Measurements from ENCODE around the gene PDIA2. TPM values are rescaled to one million over a fixed set of nuclear protein-coding genes. Genes with fewer than 3 reads are reported as not detected.

PDIA2 gene
- total RNA-seq, 1 donor from 2014 or later, result 11.8 TPM

DNA sequence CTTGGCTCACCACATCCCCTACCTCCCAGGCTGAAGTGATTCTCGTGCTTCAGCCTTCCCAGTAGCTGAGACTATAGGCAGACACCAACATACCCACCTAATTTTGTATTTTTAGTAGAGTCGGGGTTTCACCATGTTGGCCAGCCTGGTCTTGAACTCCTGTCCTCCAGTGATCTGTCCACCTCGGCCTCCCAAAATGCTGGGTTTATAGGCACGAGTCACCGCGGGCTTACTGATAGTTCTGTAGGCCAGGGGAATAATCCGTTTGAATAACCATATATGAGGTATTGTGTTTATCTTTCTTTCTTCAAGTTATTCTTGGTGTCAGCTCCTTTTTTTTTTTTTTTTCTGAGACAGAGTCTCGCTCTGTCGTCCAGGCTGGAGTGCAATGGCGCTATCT is 40.7 kb upstream of the PDIA2 start:
- no peak for DNase-seq
- H3K4me3 Mint-ChIP-seq (ENCODE audit: unreplicated experiment), result no peak overlapping the region
- H3K36me3 Mint-ChIP-seq (ENCODE audit: unreplicated experiment), result no peaks in the 10 kb centered on the region
- TF ChIP-seq, protein P1, sequence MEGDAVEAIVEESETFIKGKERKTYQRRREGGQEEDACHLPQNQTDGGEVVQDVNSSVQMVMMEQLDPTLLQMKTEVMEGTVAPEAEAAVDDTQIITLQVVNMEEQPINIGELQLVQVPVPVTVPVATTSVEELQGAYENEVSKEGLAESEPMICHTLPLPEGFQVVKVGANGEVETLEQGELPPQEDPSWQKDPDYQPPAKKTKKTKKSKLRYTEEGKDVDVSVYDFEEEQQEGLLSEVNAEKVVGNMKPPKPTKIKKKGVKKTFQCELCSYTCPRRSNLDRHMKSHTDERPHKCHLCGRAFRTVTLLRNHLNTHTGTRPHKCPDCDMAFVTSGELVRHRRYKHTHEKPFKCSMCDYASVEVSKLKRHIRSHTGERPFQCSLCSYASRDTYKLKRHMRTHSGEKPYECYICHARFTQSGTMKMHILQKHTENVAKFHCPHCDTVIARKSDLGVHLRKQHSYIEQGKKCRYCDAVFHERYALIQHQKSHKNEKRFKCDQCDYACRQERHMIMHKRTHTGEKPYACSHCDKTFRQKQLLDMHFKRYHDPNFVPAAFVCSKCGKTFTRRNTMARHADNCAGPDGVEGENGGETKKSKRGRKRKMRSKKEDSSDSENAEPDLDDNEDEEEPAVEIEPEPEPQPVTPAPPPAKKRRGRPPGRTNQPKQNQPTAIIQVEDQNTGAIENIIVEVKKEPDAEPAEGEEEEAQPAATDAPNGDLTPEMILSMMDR (IDR thresholded peaks at IDR 0.05; ENCODE audit: partially characterized antibody, unreplicated experiment), result no peak
- H3K27me3 Mint-ChIP-seq (ENCODE audit: unreplicated experiment), result peaks cover 1% of the 10 kb centered on the region
- peaks cover 7% of the 10 kb centered on the region for H3K4me1 Mint-ChIP-seq (ENCODE audit: low read depth, unreplicated experiment)
- peaks cover 3% of the 10 kb centered on the region for H3K9me3 Mint-ChIP-seq (ENCODE audit: unreplicated experiment)
- no peak overlapping the region for H3K27ac Mint-ChIP-seq (ENCODE audit: unreplicated experiment)

DNA sequence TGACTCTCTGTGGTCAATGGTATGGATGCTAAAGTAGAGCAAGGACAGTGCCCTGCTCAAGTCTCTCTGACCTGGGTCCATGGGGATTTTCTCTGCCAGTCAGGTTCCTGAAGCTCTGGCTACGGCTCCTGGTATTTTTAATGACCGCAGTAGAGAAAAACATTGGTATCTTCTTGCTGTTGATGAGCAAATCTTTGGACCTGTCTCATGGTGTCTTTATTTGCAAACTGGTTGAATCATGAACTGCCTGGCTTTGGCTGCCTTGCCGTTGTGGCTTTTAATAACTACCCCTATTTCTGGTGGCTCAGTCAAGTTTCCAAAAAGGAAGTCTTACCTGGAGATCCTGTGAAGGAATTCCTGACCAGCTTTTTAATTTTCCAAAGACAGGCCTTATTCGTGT is 39.6 kb upstream of the PDIA2 start:
- H3K27ac Mint-ChIP-seq (ENCODE audit: unreplicated experiment), result no peak overlapping the region
- no peaks in the 10 kb centered on the region for H3K36me3 Mint-ChIP-seq (ENCODE audit: unreplicated experiment)
- DNase-seq, result no peak
- TF ChIP-seq, protein P1 (IDR thresholded peaks at IDR 0.05; ENCODE audit: partially characterized antibody, unreplicated experiment), result no peak
- peaks cover 4% of the 10 kb centered on the region for H3K27me3 Mint-ChIP-seq (ENCODE audit: unreplicated experiment)
- H3K9me3 Mint-ChIP-seq (ENCODE audit: unreplicated experiment), result peaks cover 3% of the 10 kb centered on the region
- H3K4me1 Mint-ChIP-seq (ENCODE audit: low read depth, unreplicated experiment), result peaks cover 7% of the 10 kb centered on the region
- H3K4me3 Mint-ChIP-seq (ENCODE audit: unreplicated experiment), result peak overlapping the region; percentile 14

DNA sequence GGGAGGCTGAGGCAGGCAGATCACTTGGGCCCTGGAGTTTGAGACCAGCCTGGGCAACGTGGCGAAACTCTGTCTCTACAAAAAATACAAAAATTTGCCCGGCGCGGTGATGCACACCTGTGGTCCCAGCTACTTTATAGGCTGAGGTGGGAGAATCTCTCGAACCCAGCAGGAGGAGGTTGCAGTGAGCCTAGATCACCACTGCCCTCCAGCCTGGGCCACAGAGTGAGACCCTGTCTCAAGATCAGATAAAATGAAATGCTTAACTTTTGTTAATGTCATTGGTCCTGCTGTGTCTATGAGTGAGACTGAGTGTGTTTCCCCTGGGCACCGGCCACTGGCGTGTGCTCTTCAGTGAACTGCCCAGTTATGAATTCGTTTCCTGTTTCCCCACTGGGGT is 37.9 kb upstream of the PDIA2 start:
- no peak overlapping the region for H3K27ac Mint-ChIP-seq (ENCODE audit: unreplicated experiment)
- no peak for DNase-seq
- TF ChIP-seq, protein P1 (IDR thresholded peaks at IDR 0.05; ENCODE audit: partially characterized antibody, unreplicated experiment), result no peak
- H3K36me3 Mint-ChIP-seq (ENCODE audit: unreplicated experiment), result no peaks in the 10 kb centered on the region
- H3K4me3 Mint-ChIP-seq (ENCODE audit: unreplicated experiment), result peak overlapping the region; percentile 38
- H3K9me3 Mint-ChIP-seq (ENCODE audit: unreplicated experiment), result no peaks in the 10 kb centered on the region
- H3K4me1 Mint-ChIP-seq (ENCODE audit: low read depth, unreplicated experiment), result peaks cover 2% of the 10 kb centered on the region
- H3K27me3 Mint-ChIP-seq (ENCODE audit: unreplicated experiment), result peaks cover 3% of the 10 kb centered on the region

DNA sequence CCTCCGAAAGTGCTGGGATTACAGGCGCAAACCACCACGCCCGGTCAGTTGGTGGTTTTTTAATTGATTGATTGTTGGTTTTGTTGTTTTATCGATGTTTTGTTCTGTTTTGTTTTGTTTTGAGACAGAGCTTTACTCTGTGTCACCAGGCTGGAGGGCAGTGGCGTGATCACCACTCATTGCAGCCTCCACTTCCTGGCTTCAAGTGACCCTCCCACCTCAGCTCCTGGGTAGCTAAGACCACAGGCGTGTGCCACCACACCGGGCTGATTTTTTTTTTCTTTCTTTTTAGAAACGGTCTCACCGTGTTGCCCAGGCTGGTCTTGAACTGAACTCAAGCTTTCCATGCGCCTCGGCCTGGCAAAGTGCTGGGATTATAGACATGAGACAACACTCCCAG is 35.9 kb upstream of the PDIA2 start:
- peaks cover 5% of the 10 kb centered on the region for H3K4me1 Mint-ChIP-seq (ENCODE audit: low read depth, unreplicated experiment)
- no peak overlapping the region for H3K27ac Mint-ChIP-seq (ENCODE audit: unreplicated experiment)
- TF ChIP-seq, protein P1 (IDR thresholded peaks at IDR 0.05; ENCODE audit: partially characterized antibody, unreplicated experiment), result no peak
- no peak overlapping the region for H3K4me3 Mint-ChIP-seq (ENCODE audit: unreplicated experiment)
- H3K36me3 Mint-ChIP-seq (ENCODE audit: unreplicated experiment), result no peaks in the 10 kb centered on the region
- DNase-seq, result no peak
- H3K27me3 Mint-ChIP-seq (ENCODE audit: unreplicated experiment), result peaks cover 3% of the 10 kb centered on the region
- peaks cover 3% of the 10 kb centered on the region for H3K9me3 Mint-ChIP-seq (ENCODE audit: unreplicated experiment)

DNA sequence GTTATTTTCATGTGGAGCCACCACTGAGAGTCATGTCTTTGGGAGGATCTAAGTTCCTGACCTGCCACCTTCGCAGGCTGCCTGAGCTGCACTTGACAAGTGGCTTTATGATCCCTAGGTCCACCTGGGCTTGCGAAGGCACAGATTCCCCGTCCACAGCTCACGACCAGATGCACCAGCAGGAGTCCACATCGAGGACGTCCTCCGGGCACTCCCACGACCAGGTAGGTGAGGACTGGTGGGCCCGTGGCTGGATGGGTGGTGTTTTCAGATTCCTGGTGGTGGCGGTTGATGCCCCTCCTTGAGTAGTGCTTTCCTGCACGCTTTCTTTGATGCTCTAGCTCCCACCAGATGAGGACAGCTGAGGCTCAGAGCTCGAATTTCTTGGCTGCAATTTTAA is 33.5 kb upstream of the PDIA2 start:
- no peak for DNase-seq
- Mint-ChIP-seq H3K27me3 (ENCODE audit: unreplicated experiment) (peaks cover 3% of the 10 kb centered on the region), H3K4me1 (ENCODE audit: low read depth, unreplicated experiment) (peaks cover 7% of the 10 kb centered on the region), H3K27ac (ENCODE audit: unreplicated experiment) (no peak overlapping the region), H3K9me3 (ENCODE audit: unreplicated experiment) (peaks cover 3% of the 10 kb centered on the region), H3K4me3 (ENCODE audit: unreplicated experiment) (no peak overlapping the region), H3K36me3 (ENCODE audit: unreplicated experiment) (peaks cover 5% of the 10 kb centered on the region)
- TF ChIP-seq, protein P1 (IDR thresholded peaks at IDR 0.05; ENCODE audit: partially characterized antibody, unreplicated experiment), result no peak
